ENCODE data around the gene CHST13.

Gene CHST13

GRCh38 chr3:126568776-126569342, 44.9 kb downstream of the CHST13 start:
- DNase-seq (ENCODE audit: low spot score), result no peak
- in situ Hi-C loops (cut with MboI; ENCODE audit: low pct_unique_long_range_greater_than_20kb, low sequenced_read_pairs, unreplicated experiment), result no loop called here
- no peak for TF ChIP-seq CTCF (IDR thresholded peaks at IDR 0.05; ENCODE audit: extremely low read depth, insufficient read depth, missing control alignments)

GRCh38 chr3:126569390-126569975, 45.5 kb downstream of the CHST13 start:
- TF ChIP-seq CTCF (IDR thresholded peaks at IDR 0.05; ENCODE audit: extremely low read depth, insufficient read depth, missing control alignments), result no peak
- in situ Hi-C loops (cut with MboI; ENCODE audit: low pct_unique_long_range_greater_than_20kb, low sequenced_read_pairs, unreplicated experiment), result no loop called here
- no peak for DNase-seq (ENCODE audit: low spot score)

GRCh38 chr3:126570103-126570541, 46.2 kb downstream of the CHST13 start:
- in situ Hi-C loops (cut with MboI; ENCODE audit: low pct_unique_long_range_greater_than_20kb, low sequenced_read_pairs, unreplicated experiment), result no loop called here
- no peak for TF ChIP-seq CTCF (IDR thresholded peaks at IDR 0.05; ENCODE audit: extremely low read depth, insufficient read depth, missing control alignments)
- no peak for DNase-seq (ENCODE audit: low spot score)

GRCh38 chr3:126571078-126571477, 47.1 kb downstream of the CHST13 start:
- no peak for DNase-seq (ENCODE audit: low spot score)
- in situ Hi-C loops (cut with MboI; ENCODE audit: low pct_unique_long_range_greater_than_20kb, low sequenced_read_pairs, unreplicated experiment), result no loop called here
- TF ChIP-seq CTCF (IDR thresholded peaks at IDR 0.05; ENCODE audit: extremely low read depth, insufficient read depth, missing control alignments), result no peak

- no peak for DNase-seq (ENCODE audit: low spot score)
- in situ Hi-C loops (cut with MboI; ENCODE audit: low pct_unique_long_range_greater_than_20kb, low sequenced_read_pairs, unreplicated experiment), result no loop called here
- TF ChIP-seq CTCF (IDR thresholded peaks at IDR 0.05; ENCODE audit: extremely low read depth, insufficient read depth, missing control alignments), result no peak
Measured at GRCh38 chr3:126573492-126574117, 49.6 kb downstream of the CHST13 start.

GRCh38 chr3:126577261-126577660, 53.3 kb downstream of the CHST13 start:
- TF ChIP-seq CTCF (IDR thresholded peaks at IDR 0.05; ENCODE audit: extremely low read depth, insufficient read depth, missing control alignments), result no peak
- in situ Hi-C loops (cut with MboI; ENCODE audit: low pct_unique_long_range_greater_than_20kb, low sequenced_read_pairs, unreplicated experiment), result no loop called here
- DNase-seq (ENCODE audit: low spot score), result no peak
